ENCODE measurements around the gene TRMT1. TPM values are rescaled to one million over a fixed set of nuclear protein-coding genes. Genes with fewer than 3 reads are reported as not detected.

TRMT1 gene
- total RNA-seq, 1 experiment from 2014 or later = 91.8 TPM

DNA sequence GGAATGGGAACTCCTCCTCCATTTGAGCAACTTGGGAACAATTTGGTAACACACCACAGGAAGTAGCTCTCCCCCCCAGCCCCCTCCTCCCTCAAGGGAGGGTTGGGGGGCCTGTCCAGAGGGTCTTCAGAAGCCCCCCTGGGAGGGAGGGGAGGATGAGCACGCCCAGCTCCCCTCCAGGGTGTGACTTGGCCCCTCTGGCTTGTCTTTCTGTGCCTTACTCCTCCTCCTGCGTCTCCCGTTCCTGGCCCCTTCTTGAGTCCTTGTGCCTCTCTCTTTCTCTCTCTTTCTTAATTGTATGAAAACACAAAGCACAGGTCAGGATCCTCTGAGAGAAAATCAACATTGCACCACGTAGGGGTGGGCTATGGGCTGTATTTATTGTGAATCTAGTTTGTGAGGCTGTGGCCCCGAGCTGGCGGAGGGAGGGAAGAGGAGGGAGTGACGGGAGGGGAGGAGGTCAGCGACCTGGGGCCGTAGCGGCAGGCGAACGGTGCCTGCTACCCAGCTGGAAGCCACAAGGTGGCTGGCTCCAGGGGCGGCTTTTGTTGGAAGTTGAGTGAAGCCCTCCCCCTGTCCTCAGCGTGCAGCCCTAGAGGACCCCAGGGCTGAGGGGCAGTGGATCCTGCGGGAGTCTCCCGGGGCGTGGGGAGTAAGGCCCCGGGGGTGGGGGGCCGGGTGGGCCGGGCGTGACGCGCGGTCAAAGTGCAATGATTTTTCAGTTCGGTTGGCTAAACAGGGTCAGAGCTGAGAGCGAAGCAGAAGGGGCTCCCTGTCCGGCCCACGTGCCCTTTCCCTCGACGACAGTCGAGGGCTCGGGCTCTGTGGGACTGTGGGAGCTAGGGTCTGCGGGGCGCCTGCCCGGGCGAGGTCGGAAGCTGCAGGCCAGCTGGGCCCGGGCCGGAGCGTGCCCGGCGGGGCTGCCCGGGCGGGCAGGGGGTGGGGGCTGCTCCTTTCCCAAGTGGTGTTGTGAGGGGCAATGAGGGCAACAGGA, 20.3 kb downstream of the TRMT1 start:
- Histone ChIP-seq H3K4me1 (ENCODE audit: insufficient read depth, low read length) (peaks cover 11% of the 10 kb centered on the region; the same call in 1 of the 2 replicates), H2AFZ (ENCODE audit: low read length) (peak overlapping the region; percentile 73), H3K79me2 (ENCODE audit: low read length) (no peaks in the 10 kb centered on the region), H3K36me3 (ENCODE audit: low read depth, low read length) (no peaks in the 10 kb centered on the region), H3K9me3 (ENCODE audit: low read length) (no peaks in the 10 kb centered on the region), H3K4me3 (ENCODE audit: low read length) (peak overlapping the region; percentile 67), H3K4me2 (ENCODE audit: low read length) (peak overlapping the region; percentile 83), H3F3A (ENCODE audit: low read length, unreplicated experiment) (no peaks in the 10 kb centered on the region), H3K9ac (ENCODE audit: low read length) (peak overlapping the region; percentile 25), H4K20me1 (ENCODE audit: low read length) (no peaks in the 10 kb centered on the region), H3K9me2 (replicated peaks; ENCODE audit: low read length) (no peaks in the 10 kb centered on the region), H3K27me3 (ENCODE audit: low read length) (no peaks in the 10 kb centered on the region), H3K27ac (ENCODE audit: low read length) (no peak overlapping the region)
- intact Hi-C loops (cut with micrococcal nuclease) = no loop called here
- POLR2A ChIA-PET (ENCODE audit: unreplicated experiment) = no interaction called here
- ATAC-seq (peak; percentile 18), DNase-seq (peak; percentile 46)
- BruUV-seq (replicated peaks) = no TSS peak
- CTCF ChIA-PET = interaction anchor here (0.6 to 1.7 kb wide), 3 partner anchors 112 to 131 kb away, joined by 4 to 9 read pairs (median 7); no protein-coding TSS in a partner anchor
- TF ChIP-seq EZH2phosphoT487 (IDR thresholded peaks at IDR 0.05; ENCODE audit: borderline replicate concordance, low read length) (no peak), EZH2 (IDR thresholded peaks at IDR 0.05; ENCODE audit: low read length, unreplicated experiment) (no peak), CTCF (conservative IDR thresholded peaks at IDR 0.05; ENCODE audit: low read depth, low read length) (peak; percentile 42; the same call in 1 of the 2 replicates)

- intact Hi-C loops (cut with micrococcal nuclease) = no loop called here
- Histone ChIP-seq H4K20me1 (ENCODE audit: low read length) (no peaks in the 10 kb centered on the region), H3K4me3 (ENCODE audit: low read length) (peak overlapping the region; percentile 67), H3K9ac (ENCODE audit: low read length) (peak overlapping the region; percentile 25; the same call in 1 of the 2 replicates), H3K27me3 (ENCODE audit: low read length) (no peaks in the 10 kb centered on the region), H3K79me2 (ENCODE audit: low read length) (no peaks in the 10 kb centered on the region), H3K4me2 (ENCODE audit: low read length) (peak overlapping the region; percentile 83), H3K36me3 (ENCODE audit: low read depth, low read length) (no peaks in the 10 kb centered on the region), H3F3A (ENCODE audit: low read length, unreplicated experiment) (no peaks in the 10 kb centered on the region), H3K4me1 (ENCODE audit: insufficient read depth, low read length) (peaks cover 11% of the 10 kb centered on the region; the same call in 1 of the 2 replicates), H3K27ac (ENCODE audit: low read length) (no peak overlapping the region), H3K9me3 (ENCODE audit: low read length) (no peaks in the 10 kb centered on the region), H3K9me2 (replicated peaks; ENCODE audit: low read length) (no peaks in the 10 kb centered on the region), H2AFZ (ENCODE audit: low read length) (peak overlapping the region; percentile 73)
- no peak for DNase-seq
- TF ChIP-seq EZH2phosphoT487 (IDR thresholded peaks at IDR 0.05; ENCODE audit: borderline replicate concordance, low read length) (no peak), CTCF (conservative IDR thresholded peaks at IDR 0.05; ENCODE audit: low read depth, low read length) (no peak), EZH2 (IDR thresholded peaks at IDR 0.05; ENCODE audit: low read length, unreplicated experiment) (no peak)
- ChIA-PET CTCF (interaction anchor here (0.6 to 2.5 kb wide), 4 partner anchors 39 to 130 kb away, joined by 4 to 53 read pairs (median 6); no protein-coding TSS in a partner anchor), POLR2A (ENCODE audit: unreplicated experiment) (no interaction called here)
- ATAC-seq = peak; percentile 9
- no TSS peak for BruUV-seq (replicated peaks)
These were observed 21.2 kb downstream of the TRMT1 start for GRCh38 chr19:13095393-13095784.

Data from PC-3 (cell line).